ENCODE data around the gene SRGAP2.
A peak's percentile ranks its signal among the peaks of the same experiment; 100 is the strongest.
"Not testable (repeated sequence)": the region's sequence is repeated elsewhere in the genome, so short reads cannot be mapped to it uniquely, and the experiment has no call there.

Gene SRGAP2

DNA sequence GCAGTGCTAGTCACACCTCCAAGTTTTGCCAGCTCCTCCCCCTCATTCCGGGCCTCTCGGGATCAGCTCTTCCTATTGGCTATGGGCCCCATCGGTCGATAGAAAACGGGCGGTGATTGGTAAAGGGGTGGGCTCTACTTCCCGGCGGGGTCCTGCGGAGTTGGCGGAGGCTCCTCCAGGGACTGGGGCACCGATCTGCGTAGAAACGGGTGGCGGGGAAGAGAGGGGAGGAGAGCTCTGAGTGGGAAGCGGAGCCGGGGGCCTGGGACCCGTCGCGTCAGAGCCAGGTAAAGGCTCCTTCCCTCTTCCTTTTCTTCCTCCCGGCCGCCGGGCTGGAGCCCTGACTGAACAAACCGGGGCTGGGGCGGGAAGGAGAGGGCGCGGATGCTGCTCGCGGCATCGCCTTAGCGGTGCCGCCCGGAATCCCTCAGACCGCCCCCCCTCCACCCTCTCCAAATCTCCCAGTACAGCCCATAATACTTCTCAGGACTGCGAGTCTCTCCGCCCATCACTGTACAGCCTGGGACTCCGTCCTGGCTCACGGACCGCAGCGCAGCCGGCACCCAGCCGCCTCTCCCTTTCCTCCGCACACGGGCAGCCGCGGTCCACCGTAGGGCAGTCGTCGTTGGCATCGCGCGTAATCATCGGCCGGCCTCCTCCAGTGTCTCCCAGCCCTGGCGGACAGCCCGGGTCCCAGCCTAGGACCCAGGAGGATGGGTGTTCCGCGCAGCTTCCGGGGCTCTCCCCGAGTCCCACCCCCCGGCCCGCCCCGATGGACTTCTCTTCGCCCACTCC lies at the start of gene SRGAP2:
Gene SRGAP2, plus strand, starts transcription at position 178 of the 795 bp plus-strand sequence. CDS start 2,430 bp downstream, outside the sequence.
- FAIRE-seq: not testable (repeated sequence)
- peak; percentile 19 for DNase-seq (ENCODE audit: low spot score)

DNA sequence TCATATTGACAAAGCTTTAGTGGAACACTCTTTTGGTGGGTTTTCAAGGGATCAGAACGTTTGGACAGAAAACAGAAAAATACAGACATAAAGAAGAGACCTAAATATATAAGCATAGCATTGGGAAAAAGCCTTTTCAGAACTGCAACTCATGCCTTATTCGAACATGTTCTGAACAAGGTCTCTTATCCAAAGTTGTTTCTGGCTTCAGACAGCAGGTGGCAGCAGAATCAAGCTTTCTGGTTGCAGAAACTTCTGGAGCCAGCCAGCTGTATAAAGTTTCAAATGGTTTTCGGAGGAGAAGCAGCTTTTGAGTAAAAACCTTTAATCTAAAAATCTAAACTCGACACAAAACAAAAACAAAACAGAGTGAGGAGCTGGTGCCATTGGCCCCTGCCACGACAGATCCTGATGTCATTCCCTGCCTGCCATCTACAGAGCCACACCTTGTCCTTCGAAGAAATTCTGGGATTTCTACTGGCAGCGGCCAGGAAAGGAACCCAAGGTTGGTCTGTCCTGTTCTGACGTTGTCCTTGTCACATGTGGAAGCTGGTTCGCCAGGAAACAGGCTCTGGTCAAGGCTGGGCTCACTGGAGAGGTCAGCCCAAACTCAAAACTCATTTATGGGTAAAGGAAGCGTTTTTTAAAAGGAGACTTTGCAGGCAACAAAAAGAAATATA lies 35.9 kb upstream of the SRGAP2 start:
- not testable (repeated sequence) for DNase-seq (ENCODE audit: low spot score)
- peak; percentile 75 for FAIRE-seq

DNA sequence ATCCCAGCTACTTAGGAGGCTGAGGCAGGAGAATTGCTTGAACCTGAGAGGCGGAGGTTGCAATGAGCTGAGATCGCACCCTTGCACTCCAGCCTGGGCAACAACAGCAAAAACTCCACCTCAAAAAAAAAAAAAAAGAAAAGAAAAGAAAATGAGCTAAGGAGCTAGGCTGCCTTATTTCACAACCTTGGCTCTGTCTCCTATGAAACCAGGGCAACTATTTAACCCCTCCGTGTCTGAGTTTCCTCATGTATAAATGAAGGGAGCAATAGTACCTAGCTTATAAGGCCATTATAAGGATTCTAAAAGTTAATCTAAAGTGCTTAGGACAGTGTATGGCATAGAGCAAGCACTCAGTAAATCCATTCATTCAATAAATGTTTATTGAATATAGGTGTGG lies 33.5 kb upstream of the SRGAP2 start:
- DNase-seq (ENCODE audit: low spot score): not testable (repeated sequence)

DNA sequence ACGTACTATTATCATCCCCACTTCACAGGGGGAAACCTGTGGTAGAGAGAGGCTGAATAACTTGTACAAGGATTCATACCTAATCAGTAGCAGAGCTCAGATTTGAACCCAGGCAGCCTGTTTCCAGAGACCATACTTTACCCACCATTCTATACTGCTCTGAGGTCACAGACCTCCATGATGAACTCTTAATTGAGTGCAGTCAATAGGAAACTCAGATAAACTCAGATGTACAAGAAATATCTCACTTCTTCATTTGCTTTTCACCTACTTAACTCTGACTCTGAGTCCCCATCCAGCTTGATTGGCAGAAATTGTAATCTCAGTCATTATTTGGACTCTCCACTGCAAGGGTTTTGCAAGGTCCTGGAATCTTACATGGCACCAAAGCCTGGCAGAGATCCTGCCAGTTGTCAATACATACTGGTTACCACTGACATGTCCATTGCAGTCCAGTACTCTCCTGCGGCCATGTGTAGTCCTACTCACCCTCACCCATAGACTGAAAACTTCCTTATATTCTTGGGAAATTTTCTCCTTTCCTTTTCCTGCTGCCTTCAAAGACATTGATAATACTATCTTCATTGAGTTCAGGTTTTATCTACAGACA lies 30.1 kb upstream of the SRGAP2 start:
- not testable (repeated sequence) for DNase-seq (ENCODE audit: low spot score); FAIRE-seq

More for the DNA sequence above, 33.5 kb upstream of the SRGAP2 start:
- FAIRE-seq: not testable (repeated sequence)

DNA sequence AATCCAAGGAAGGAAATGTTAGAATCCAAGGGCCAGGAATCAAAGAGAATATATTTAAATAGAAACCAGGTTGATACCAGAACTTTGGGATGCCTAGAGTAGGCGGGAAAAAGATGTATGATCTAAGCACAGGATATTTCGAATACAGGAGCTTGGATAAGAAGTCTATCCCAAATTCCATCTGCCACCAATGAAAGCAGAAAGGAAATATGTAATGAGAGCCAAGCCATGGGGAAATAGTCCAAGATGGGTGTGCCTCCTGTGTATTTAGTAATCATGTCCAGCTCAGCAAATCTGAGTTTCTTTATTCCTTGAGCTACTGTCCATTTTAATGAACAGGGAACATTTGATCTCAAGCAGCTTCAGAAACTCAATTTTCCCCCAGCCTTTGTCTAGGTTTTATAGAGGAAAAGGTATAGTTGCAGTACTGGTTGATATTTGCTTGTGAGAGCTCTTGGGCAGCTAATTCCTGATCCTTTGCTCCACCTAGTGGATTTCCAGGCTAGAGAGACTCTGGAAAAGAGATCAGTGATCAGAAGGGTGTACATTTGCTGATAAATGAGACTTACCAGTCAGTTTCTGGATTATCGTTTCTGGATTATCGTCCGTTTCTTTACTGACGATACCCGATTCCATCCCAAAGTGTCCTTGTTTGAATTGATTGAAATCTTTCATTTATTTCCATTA lies 29.0 kb upstream of the SRGAP2 start:
- DNase-seq (ENCODE audit: low spot score); FAIRE-seq: not testable (repeated sequence)

DNA sequence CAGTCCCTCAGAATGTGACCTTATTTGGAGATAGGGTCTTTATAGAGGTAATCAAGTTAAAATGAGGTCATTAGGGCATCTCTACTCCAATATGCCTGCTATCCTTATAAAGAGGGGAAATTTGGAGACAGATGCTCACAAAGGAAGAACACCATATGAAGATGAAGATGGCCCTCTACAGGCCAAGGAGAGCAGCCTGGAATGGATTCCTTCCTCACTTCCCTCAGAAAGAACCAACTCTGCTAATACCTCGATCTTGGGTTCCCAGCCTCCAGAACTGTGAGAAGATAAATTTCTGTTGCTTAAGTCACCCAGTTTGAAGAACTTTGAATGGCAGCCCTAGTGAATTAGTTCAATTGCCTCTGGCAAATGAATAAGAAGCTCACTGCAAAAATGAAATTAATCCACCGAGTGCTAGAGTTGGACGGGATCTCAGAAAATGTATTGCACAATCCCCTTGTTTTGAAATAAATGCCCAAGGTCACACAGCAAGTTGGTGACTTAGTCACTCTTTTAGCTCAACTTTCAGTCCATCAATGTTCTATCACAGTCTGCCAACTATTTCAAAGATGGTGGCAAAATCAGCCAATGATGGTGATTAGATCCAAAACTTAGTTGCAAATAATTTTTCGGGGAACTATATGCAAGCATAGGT lies 27.8 kb upstream of the SRGAP2 start:
- FAIRE-seq: not testable (repeated sequence)
- DNase-seq (ENCODE audit: low spot score): peak; percentile 5

DNA sequence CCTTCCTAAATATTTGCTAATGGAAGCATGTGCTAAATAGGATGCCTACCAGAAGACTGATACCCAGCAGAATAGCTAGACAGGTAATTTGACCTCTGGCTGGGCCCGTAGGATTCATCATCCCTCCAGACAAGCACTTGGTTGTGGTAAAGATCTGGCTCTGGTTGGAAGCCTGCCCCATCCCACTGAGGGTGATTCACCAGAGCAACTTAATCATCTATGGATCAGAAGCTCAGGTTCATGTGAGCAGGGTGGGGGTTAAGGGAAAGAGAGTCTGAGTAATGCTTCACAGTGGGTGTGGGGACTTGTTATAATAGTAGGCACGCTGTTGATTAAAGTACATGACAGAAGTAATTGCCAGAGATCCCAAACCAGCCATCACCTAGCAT lies 27.2 kb upstream of the SRGAP2 start:
- FAIRE-seq: peak; percentile 99
- not testable (repeated sequence) for DNase-seq (ENCODE audit: low spot score)

DNA sequence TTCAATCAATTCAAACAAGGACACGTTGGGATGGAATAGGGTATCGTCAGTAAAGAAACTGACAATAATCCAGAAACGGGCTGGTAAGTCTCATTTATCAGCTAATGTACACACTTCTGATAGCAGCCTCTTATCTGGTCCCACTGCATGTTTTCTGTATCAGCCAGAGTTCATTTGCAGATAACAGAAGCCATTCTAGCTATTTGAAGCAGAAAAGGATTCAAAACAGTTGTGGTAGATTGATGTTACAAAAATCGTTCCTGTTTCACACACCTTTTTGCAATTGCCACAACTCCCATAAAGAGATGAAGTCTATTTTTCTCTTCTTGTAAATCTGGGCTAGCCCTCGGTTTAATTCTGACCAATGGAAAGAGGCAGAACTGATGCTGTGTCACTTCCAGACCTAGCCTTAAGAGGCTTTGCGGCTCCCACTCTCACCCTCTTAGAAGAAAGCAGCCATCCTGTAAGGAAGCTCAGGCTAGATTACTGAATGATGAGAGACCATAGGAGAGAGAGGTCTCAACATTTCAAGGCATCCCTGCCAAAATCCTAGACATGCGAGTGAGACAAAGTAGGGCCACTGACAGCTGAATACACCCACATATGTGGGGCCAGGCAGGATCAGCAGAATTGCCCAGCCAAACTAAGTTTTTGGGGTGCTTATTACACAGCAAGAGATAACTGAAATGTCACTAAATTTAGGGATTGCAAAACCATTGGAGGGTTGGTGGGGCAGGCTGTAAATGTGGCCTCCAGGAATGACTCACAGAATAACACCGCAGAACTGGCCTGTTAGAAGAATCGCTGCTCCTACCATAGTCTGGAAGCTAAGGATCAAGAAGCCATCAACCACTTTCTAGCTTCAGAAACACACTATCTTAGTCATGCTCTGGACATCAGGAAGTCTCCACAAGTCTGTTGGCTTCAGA lies 25.0 kb upstream of the SRGAP2 start:
- peak; percentile 85 for FAIRE-seq
- DNase-seq (ENCODE audit: low spot score): peak; percentile 69

DNA sequence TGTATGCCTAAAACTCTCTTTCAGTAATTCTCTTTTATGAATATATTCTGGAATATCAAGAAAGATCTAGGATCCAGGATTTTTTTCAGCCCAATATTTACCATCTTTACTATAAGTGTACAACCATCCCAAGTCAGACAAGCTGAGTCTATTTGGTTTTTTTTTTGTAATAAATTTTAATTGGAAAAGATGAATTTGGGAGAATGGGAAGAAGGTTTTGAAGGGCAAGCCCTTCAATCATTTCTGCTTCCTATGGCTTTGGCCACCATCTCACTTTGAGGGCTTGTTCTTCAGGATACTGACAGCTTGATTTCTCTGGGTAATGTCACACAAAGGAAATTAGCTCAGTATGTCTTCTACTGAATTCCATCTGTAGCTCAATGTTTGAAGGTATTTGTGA lies 23.7 kb upstream of the SRGAP2 start:
- not testable (repeated sequence) for FAIRE-seq; DNase-seq (ENCODE audit: low spot score)

DNA sequence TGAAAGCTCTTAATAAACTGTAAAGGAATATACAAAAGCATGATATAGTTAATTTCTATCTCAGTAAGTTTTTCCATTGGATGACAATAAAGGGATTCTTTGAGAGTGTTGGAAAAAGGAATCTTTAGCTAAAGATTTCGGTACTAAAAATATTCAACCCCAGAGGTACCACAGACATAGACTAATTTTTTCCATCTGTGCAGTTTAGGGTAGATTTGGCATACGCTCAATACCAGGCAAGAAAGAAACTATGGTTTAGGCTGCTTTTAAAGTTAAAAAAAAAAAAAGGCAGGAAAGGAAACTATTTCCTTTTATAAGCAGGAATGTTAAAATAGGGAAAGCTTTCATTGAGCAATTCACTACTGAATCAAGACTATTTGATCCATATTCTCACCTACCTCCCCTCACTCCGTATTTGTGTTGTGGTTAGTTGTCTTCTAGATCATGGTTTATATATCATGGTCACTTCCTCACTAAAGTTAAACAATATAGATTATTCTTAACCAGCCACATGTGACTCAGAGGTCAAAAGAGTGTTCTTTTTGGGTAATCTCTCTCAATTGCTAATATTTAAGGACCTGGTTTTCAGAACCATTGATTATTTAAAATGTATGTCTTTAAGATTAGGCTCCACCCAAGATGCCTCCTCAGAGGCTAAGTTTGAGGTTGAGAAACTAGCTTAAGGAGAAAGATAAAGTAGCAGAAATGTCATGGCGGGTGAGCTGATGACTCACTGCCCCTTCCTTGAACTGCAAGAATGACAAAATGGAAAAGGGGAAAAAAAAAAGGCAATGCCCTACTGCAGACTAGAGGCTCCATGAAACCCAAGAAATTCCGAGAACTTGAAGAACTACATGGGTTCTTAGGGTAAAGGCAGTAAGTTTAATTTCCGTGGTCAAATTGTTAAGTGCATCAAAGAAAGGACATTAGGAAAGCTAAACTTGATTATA lies 20.7 kb upstream of the SRGAP2 start:
- FAIRE-seq: peak; percentile 93
- peak; percentile 3 for DNase-seq (ENCODE audit: low spot score)

DNA sequence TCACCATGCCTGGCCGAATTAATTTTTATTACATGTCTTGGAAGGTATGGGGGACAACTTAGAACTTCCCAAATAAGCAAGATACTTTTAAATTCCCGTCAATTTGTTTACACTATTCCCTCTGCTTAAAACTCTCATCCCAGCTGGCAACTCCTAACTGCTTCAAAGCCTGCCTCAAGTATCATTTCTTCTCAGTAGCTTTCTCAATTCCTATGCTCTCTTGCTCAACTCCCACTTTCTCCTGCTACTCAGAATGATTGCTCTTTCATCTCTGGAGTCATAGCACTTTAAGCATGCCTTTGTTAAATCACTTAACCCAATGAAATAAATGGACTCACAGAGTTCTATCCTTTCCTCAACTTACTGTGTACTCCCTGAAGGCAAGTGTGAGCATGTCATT lies 19.6 kb upstream of the SRGAP2 start:
- DNase-seq (ENCODE audit: low spot score): not testable (repeated sequence)

DNA sequence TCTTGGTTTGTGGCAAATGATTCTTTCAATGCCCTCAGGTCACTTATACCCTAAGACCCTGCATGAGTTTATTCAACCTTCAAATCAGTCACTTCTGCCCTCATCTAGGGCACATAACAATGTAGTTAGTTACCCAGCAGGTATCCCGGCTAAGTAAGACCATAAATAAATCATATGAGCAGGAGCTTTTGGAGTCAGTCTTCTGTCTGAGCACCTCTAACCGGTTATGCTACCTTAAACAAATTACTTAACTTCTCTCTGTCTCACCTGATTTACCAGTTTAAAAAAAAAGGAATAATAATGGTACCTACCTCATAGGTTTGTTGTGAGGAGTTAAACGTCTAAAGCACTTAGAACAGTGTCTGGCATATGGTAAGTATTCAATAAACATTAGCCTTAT lies 17.6 kb upstream of the SRGAP2 start:
- FAIRE-seq; DNase-seq (ENCODE audit: low spot score): not testable (repeated sequence)

More for the DNA sequence above, 19.6 kb upstream of the SRGAP2 start:
- FAIRE-seq: not testable (repeated sequence)

DNA sequence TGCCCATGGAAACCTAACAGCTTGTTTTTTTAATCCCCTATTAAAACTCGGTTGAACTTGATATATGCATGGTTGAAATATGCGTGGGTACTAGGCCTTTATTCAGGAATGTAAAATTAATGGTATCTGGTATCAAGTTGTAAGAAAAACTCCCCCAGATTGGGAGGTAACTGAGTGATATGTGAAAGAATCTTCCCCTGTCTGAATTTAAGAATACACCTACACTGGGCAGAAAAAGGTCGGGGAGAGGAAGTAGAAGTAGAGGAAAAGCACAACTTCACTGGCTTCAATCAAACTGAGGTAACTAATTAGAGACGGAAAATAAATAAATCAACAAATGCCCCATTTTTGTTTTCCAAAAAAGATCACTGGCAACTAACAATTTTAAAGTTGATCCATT lies 16.5 kb upstream of the SRGAP2 start:
- DNase-seq (ENCODE audit: low spot score); FAIRE-seq: not testable (repeated sequence)

DNA sequence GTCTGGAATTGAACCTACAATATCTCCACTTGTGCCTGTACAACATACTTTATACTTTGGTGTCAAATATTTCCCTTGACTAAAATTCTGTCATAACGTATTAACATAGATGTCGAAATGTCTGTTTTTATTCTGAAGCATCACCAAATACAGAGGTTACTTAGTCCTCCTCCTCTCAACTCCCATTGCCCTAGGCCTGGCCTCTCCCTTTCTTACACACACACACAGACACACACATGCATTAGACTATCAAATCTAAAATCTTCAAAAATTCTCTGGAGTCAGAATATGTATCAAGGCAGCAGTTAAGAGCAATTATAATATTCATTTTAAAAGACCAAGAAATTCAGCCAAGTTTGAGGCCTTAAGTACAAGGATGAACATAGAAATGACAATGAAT lies 8.2 kb upstream of the SRGAP2 start:
- DNase-seq (ENCODE audit: low spot score); FAIRE-seq: not testable (repeated sequence)

DNA sequence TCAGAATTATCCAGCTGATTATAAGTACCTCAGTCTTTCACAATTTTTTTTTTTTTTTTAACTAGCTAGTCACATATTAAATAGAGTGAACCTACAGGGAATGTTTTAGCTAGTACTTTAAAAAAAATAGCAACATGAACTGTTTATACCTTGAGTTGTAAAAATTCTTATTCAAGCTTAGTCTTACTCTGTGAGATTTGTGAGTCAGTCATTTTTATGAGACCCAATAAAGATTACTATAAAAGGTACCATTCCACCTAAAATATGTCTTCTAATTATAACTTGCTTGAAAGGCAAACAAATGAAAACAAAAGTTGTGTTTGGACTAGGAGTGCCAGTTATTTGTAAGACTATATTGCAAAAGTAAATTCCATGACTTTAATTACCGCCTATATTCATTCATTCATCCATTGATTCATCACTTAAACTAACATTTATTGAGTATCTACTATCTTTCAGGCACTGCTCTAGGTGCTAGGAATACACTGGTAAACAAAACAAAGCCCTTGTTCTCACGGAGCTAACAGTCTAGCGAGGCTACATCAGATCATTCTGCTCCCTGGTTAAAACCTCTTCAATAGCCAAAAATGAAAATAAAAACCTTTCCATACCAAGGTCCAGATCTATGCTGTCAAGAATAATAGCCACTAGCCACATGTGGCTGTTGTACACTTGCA lies 6.5 kb upstream of the SRGAP2 start:
- not testable (repeated sequence) for DNase-seq (ENCODE audit: low spot score); FAIRE-seq

DNA sequence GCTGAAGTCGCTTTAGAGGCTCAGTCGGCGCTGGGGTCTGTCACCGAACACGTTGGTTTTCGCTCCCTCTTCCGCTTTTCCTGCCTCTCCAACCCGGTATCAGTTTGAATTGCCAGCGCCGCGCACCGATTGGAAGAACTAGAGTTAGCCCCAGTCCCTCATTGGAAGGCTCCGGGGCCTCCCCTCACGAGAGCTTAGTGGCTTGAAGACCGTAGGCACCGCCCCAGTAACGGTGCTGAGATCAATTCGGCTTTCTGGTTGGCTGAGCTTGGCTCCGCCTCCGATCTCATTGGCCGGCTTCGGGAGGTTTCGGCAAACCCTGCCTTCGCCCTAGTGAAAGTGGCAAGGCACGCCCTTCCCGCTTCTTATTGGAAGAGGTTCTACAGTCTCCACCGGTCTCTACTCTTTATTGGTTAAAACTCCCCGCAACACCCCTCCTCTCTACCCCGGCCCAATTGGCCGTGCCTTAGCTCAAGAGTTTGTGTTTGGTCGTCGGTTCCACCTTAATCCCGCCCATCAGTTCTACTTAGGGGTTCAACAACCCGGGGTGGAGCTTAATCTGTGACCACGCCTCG lies 465 bp upstream of the SRGAP2 start, which contains the start of gene FAM72A:
Gene FAM72A, minus strand, starts transcription at position 51 of the 575 bp plus-strand sequence. CDS start 814 bp downstream, outside the sequence.
- FAIRE-seq (peak; percentile 94), DNase-seq (ENCODE audit: low spot score) (peak; percentile 100)

DNA sequence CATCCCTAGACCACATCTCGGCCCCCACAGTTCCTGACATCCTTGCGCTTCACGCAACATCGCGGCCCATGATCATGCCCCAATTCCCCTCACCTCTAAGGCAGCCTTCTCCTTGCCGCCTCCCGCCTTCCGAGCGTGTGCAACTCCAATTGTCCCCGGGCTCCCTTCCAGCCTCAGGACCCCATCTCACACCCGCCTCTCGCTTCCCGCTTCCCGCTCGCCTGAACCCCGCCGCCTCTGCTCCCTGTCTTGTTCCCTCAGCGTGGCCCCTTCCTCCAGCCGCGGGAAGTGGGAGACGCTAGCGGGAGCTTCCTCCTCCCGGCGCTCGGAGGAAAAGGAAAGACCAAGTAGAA lies 794 bp downstream of the SRGAP2 start:
- not testable (repeated sequence) for FAIRE-seq; DNase-seq (ENCODE audit: low spot score)
